MM.1S (cell line): Measurements from ENCODE around the gene TIMM50.

Experiments
- CTCF ChIP-seq: fragments of 300-600 bp; sonication (generic); IDR thresholded peaks from 2 replicates; pipeline ENCODE4 v1.5.1; 2016; ENCODE audit warnings: antibody characterized with exemption, low read length, mixed read lengths
- EZH2 ChIP-seq: fragments of 300-600 bp; sonication (generic); optimal IDR thresholded peaks from 2 replicates; pipeline ENCODE3; 2017; ENCODE audit warnings: low read depth, mild to moderate bottlenecking, antibody characterized with exemption, low read length, mixed read lengths

GRCh38 chr19:39501340-39501739, 20.7 kb downstream of the TIMM50 start:
- TF ChIP-seq CTCF (no peak), EZH2 (no peak)
